ENCODE data around the gene LMO7.

DNA sequence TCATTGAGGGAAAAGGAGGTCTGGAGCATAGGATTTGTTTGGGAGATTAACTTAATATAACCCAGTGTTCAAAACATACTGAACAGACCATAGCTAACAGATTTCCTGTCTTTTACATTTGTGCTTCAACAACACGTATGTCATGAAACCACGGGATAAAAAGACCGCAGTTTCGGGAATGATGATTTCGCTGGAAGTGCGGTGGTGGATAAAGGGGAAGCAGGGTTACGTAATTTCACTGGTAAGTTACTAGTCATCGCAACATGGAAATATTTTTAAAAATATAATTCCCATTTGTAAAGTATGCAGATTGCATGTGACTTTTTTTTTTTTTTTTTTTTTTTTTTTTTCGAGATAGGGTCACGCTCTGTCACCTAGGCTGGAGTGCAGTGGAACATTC is 237.4 kb downstream of the LMO7 start:
- TF ChIP-seq RAD21 (IDR thresholded peaks at IDR 0.05) (no peak), FOXA1 (IDR thresholded peaks at IDR 0.05) (no peak), SP1 (IDR thresholded peaks at IDR 0.05) (no peak)
- TF ChIP-seq, protein P1, sequence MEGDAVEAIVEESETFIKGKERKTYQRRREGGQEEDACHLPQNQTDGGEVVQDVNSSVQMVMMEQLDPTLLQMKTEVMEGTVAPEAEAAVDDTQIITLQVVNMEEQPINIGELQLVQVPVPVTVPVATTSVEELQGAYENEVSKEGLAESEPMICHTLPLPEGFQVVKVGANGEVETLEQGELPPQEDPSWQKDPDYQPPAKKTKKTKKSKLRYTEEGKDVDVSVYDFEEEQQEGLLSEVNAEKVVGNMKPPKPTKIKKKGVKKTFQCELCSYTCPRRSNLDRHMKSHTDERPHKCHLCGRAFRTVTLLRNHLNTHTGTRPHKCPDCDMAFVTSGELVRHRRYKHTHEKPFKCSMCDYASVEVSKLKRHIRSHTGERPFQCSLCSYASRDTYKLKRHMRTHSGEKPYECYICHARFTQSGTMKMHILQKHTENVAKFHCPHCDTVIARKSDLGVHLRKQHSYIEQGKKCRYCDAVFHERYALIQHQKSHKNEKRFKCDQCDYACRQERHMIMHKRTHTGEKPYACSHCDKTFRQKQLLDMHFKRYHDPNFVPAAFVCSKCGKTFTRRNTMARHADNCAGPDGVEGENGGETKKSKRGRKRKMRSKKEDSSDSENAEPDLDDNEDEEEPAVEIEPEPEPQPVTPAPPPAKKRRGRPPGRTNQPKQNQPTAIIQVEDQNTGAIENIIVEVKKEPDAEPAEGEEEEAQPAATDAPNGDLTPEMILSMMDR (IDR thresholded peaks at IDR 0.05; ENCODE audit: low read depth, low read length, missing input control): no peak
- TF ChIP-seq, protein P2, sequence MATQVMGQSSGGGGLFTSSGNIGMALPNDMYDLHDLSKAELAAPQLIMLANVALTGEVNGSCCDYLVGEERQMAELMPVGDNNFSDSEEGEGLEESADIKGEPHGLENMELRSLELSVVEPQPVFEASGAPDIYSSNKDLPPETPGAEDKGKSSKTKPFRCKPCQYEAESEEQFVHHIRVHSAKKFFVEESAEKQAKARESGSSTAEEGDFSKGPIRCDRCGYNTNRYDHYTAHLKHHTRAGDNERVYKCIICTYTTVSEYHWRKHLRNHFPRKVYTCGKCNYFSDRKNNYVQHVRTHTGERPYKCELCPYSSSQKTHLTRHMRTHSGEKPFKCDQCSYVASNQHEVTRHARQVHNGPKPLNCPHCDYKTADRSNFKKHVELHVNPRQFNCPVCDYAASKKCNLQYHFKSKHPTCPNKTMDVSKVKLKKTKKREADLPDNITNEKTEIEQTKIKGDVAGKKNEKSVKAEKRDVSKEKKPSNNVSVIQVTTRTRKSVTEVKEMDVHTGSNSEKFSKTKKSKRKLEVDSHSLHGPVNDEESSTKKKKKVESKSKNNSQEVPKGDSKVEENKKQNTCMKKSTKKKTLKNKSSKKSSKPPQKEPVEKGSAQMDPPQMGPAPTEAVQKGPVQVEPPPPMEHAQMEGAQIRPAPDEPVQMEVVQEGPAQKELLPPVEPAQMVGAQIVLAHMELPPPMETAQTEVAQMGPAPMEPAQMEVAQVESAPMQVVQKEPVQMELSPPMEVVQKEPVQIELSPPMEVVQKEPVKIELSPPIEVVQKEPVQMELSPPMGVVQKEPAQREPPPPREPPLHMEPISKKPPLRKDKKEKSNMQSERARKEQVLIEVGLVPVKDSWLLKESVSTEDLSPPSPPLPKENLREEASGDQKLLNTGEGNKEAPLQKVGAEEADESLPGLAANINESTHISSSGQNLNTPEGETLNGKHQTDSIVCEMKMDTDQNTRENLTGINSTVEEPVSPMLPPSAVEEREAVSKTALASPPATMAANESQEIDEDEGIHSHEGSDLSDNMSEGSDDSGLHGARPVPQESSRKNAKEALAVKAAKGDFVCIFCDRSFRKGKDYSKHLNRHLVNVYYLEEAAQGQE (IDR thresholded peaks at IDR 0.05): no peak
- TF ChIP-seq, protein P3, sequence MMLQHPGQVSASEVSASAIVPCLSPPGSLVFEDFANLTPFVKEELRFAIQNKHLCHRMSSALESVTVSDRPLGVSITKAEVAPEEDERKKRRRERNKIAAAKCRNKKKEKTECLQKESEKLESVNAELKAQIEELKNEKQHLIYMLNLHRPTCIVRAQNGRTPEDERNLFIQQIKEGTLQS (IDR thresholded peaks at IDR 0.05): no peak
